H1 (cell line): ENCODE results near the gene PDE9A. TPM values are rescaled to one million over a fixed set of nuclear protein-coding genes. Genes with fewer than 3 reads are reported as not detected.
"Not testable (repeated sequence)": the region's sequence is repeated elsewhere in the genome, so short reads cannot be mapped to it uniquely, and the experiment has no call there.

Source experiments
- CTCF ChIA-PET: fragments of 300-600 bp; sonication (Branson Sonifier 250); formaldehyde crosslinking; loops from one replicate; lab custom pipeline; 2021; ENCODE audit not compliant: partially characterized antibody; lab: Charles Lee
- POLR2A ChIA-PET: fragments of 300-600 bp; sonication (Branson Sonifier 250); formaldehyde crosslinking; loops from one replicate; lab custom pipeline; 2021; ENCODE audit warnings: inconsistent platforms; ENCODE audit not compliant: partially characterized antibody; lab: Charles Lee
- DNase-seq, 2 experiments: peaks; one replicate each; pipeline versions ENCODE4 v3.0.0 to v3.0.0-alpha.2; 2010 to 2022; ENCODE audit warnings: low spot score in 2 of 2, low read depth in 1 of 2, mixed read lengths in 1 of 2
- FAIRE-seq: peaks from 2 replicates; lab custom pipeline; 2011; peaks lifted over from hg19 to GRCh38; lab: Jason Lieb, UNC
- H2AFZ ChIP-seq: 2 replicates; pipeline ENCODE4 v1.8.1; 2012; ENCODE audit warnings: low read length, inconsistent platforms
- H2AK5ac ChIP-seq: 2 replicates; pipeline ENCODE4 v1.6.1; 2013; ENCODE audit warnings: low read depth, low read length
- H2BK120ac ChIP-seq: replicated peaks from 2 replicates; pipeline ENCODE3; 2013; ENCODE audit warnings: low read depth, low read length, inconsistent platforms
- H2BK12ac ChIP-seq: 2 replicates; pipeline ENCODE4 v1.6.1; 2013; ENCODE audit warnings: low read depth, low read length
- H2BK15ac ChIP-seq: 2 replicates; pipeline ENCODE4 v1.6.1; 2013; ENCODE audit warnings: low read length
- H2BK20ac ChIP-seq: 2 replicates; pipeline ENCODE4 v1.6.1; 2013; ENCODE audit warnings: low read length
- H2BK5ac ChIP-seq: 2 replicates; pipeline ENCODE4 v1.6.1; 2013; ENCODE audit warnings: low read depth, low read length
- H3K14ac ChIP-seq: 2 replicates; pipeline ENCODE4 v1.6.1; 2013; ENCODE audit warnings: inconsistent platforms; ENCODE audit not compliant: insufficient read length
- H3K18ac ChIP-seq: 2 replicates; pipeline ENCODE4 v1.6.1; 2013; ENCODE audit warnings: low read length; ENCODE audit errors: extremely low read depth
- H3K23ac ChIP-seq: 2 replicates; pipeline ENCODE4 v1.6.1; 2013; ENCODE audit warnings: inconsistent platforms; ENCODE audit not compliant: insufficient read length
- H3K23me2 ChIP-seq: 2 replicates; pipeline ENCODE4 v1.6.1; 2013; ENCODE audit warnings: low read depth, low read length
- H3K27ac ChIP-seq: 2 replicates; pipeline ENCODE4 v1.6.1; 2011; ENCODE audit warnings: low read depth, low read length, inconsistent platforms
- H3K27me3 ChIP-seq, 4 experiments: replicated peaks in 1 of 4; 1 replicate in 1 of 4; 2 replicates in 3 of 4; pipeline versions ENCODE4 v1.6.1 to v1.8.1; 2011 to 2013; ENCODE audit warnings: low read length in 3 of 4, mild to moderate bottlenecking in 3 of 4, inconsistent platforms in 2 of 4, mixed read lengths in 2 of 4, moderate library complexity in 1 of 4; ENCODE audit not compliant: control insufficient read depth in 3 of 4, insufficient read depth in 3 of 4; ENCODE audit errors: extremely low read depth in 1 of 4
- H3K36me3 ChIP-seq, 4 experiments: 2 replicates each; pipeline versions ENCODE4 v1.6.1 to v1.8.1; 2011 to 2013; ENCODE audit warnings: mild to moderate bottlenecking in 4 of 4, low read length in 3 of 4, moderate library complexity in 2 of 4, control low read depth in 1 of 4, inconsistent platforms in 1 of 4; ENCODE audit not compliant: insufficient read depth in 4 of 4, control insufficient read depth in 2 of 4
- H3K4ac ChIP-seq: replicated peaks from 2 replicates; pipeline ENCODE3; 2013; ENCODE audit warnings: low read length, low read depth, mixed read lengths, inconsistent platforms; ENCODE audit not compliant: insufficient read length
- H3K4me1 ChIP-seq, 4 experiments: replicated peaks in 1 of 4; 1 replicate in 1 of 4; 2 replicates in 3 of 4; pipeline versions ENCODE4 v1.6.1 to v1.8.1; 2011 to 2013; ENCODE audit warnings: low read length in 3 of 4, inconsistent platforms in 2 of 4, mixed read lengths in 1 of 4; ENCODE audit not compliant: insufficient read depth in 4 of 4, control insufficient read depth in 3 of 4
- H3K4me2 ChIP-seq, 2 experiments: 2 replicates each; pipeline versions ENCODE4 v1.6.1 to v1.8.1; 2011 to 2013; ENCODE audit warnings: low read depth in 2 of 2, low read length in 2 of 2, control low read depth in 1 of 2, inconsistent platforms in 1 of 2, mild to moderate bottlenecking in 1 of 2; ENCODE audit not compliant: insufficient read depth in 1 of 2
- H3K4me3 ChIP-seq, 4 experiments: fragments of 200-600, 300-600 bp in 1 of 4; sonication (generic), shearing (Covaris generic), sonication (Bioruptor Twin) in 1 of 4; 2 replicates each; pipeline versions ENCODE4 v1.5.1 to v1.8.1; 2011 to 2016; ENCODE audit warnings: low read length in 4 of 4, low read depth in 3 of 4, control low read depth in 2 of 4, inconsistent platforms in 2 of 4, mild to moderate bottlenecking in 2 of 4, mixed read lengths in 1 of 4, moderate library complexity in 1 of 4; ENCODE audit not compliant: insufficient read depth in 2 of 4; ENCODE audit errors: extremely low read depth in 1 of 4
- H3K56ac ChIP-seq: replicated peaks from 2 replicates; pipeline ENCODE3; 2013; ENCODE audit warnings: low read depth, mild to moderate bottlenecking, mixed read lengths, low read length, inconsistent platforms; ENCODE audit not compliant: insufficient read length
- H3K79me1 ChIP-seq: 2 replicates; pipeline ENCODE4 v1.6.1; 2013; ENCODE audit warnings: low read depth, low read length, control low read depth
- H3K79me2 ChIP-seq, 2 experiments: 2 replicates each; pipeline versions ENCODE4 v1.6.1 to v1.8.1; 2012 to 2013; ENCODE audit warnings: low read length in 2 of 2, mild to moderate bottlenecking in 2 of 2, inconsistent platforms in 1 of 2; ENCODE audit not compliant: insufficient read depth in 2 of 2, control insufficient read depth in 1 of 2
- H3K9ac ChIP-seq, 4 experiments: replicated peaks in 1 of 4; 1 replicate in 1 of 4; 2 replicates in 3 of 4; pipeline versions ENCODE4 v1.6.1 to v1.8.1; 2011 to 2013; ENCODE audit warnings: low read depth in 3 of 4, low read length in 3 of 4, control low read depth in 2 of 4, mild to moderate bottlenecking in 2 of 4, moderate library complexity in 2 of 4, inconsistent platforms in 1 of 4; ENCODE audit errors: extremely low read depth in 1 of 4
- H3K9me3 ChIP-seq, 2 experiments: 2 replicates each; pipeline versions ENCODE4 v1.6.1 to v1.8.1; 2012 to 2013; ENCODE audit warnings: mild to moderate bottlenecking in 2 of 2, moderate library complexity in 2 of 2, control low read depth in 1 of 2, inconsistent platforms in 1 of 2, low read depth in 1 of 2, low read length in 1 of 2, mixed read lengths in 1 of 2; ENCODE audit not compliant: insufficient read depth in 2 of 2
- H4K20me1 ChIP-seq, 2 experiments: replicated peaks in 1 of 2; 2 replicates each; pipeline versions ENCODE3 to v1.8.1; 2011 to 2013; ENCODE audit warnings: inconsistent platforms in 2 of 2, low read length in 2 of 2, mild to moderate bottlenecking in 1 of 2; ENCODE audit not compliant: insufficient read depth in 2 of 2, control insufficient read depth in 1 of 2
- H4K5ac ChIP-seq: 2 replicates; pipeline ENCODE4 v1.6.1; 2013; ENCODE audit warnings: low read length, low read depth, mixed read lengths, inconsistent platforms; ENCODE audit not compliant: insufficient read length
- H4K8ac ChIP-seq: 2 replicates; pipeline ENCODE4 v1.8.0; 2013; ENCODE audit warnings: mild to moderate bottlenecking, moderate library complexity, low read length, inconsistent platforms; ENCODE audit not compliant: insufficient read depth; ENCODE audit errors: extremely low read depth
- H4K91ac ChIP-seq: replicated peaks from 2 replicates; pipeline ENCODE3; 2013; ENCODE audit warnings: low read length, mixed read lengths, inconsistent platforms; ENCODE audit not compliant: insufficient read length
- WGBS, 2 experiments: shearing (Covaris generic) in 1 of 2; methylation state at CpG; one replicate each; pipeline versions ENCODE4 v1.1.6 to v1.1.7; 2013 to 2015; ENCODE audit warnings: low lambda C conversion rate in 2 of 2, mixed read lengths in 2 of 2, inconsistent platforms in 1 of 2, low coverage in 1 of 2, missing lambda C conversion rate in 1 of 2; ENCODE audit not compliant: insufficient replicate concordance in 2 of 2, insufficient coverage in 1 of 2, insufficient read length in 1 of 2; ENCODE audit errors: extremely low coverage in 1 of 2, missing lambda C conversion rate in 1 of 2; 5-methylcytosine and 5-hydroxymethylcytosine counted together
- polyA plus RNA-seq, 7 experiments: library from polyadenylated mRNA; depleted of rRNA in 3 of 7; stranded (reverse) in 5 of 7; unstranded in 2 of 7; fragments of >200 nt in 5 of 7; fragments of 200-250 nt in 2 of 7; gene quantifications; 1 replicate in 5 of 7; 2 replicates in 1 of 7; 4 replicates in 1 of 7; pipeline versions ENCODE4 v1.2.1 to v1.2.3, GENCODE V29; 2011 to 2013; ENCODE audit warnings: missing spikeins in 2 of 7, mixed read lengths in 2 of 7
- total RNA-seq: library from RNA; stranded (reverse); fragmentation: NEBNext Ultra II Directional; extraction: Animal tissue kit (Norgen Biotek cat#: 25700); gene quantifications from 2 replicates; pipeline ENCODE4 v1.2.1, GENCODE V29; 2021

PDE9A gene
- total and polyA plus RNA-seq, 2 of the 8 experiments (the other 6 are each of a cell fraction or from before 2014, with no cell fraction given), result 39.2 to 45.9 TPM

DNA sequence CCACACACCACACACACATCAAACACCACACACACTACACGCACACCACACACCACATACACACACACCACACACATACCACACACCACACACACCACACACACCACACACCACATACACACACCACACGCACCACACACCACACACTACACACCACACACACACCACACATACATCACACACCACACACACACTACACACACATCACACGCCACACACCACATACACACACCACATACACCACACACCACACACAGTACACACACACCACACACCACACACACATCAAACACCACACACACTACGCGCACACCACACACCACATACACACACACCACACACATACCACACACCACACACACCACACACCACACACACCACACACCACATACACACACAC, 38.0 kb upstream of the PDE9A start:
- H3K9me3 ChIP-seq, H3K4me3 ChIP-seq, POLR2A ChIA-PET, H3K23ac ChIP-seq, FAIRE-seq, H4K20me1 ChIP-seq, H4K8ac ChIP-seq, H3K9ac ChIP-seq, H3K4me2 ChIP-seq, H2BK5ac ChIP-seq, H3K18ac ChIP-seq, H2BK120ac ChIP-seq, H3K4ac ChIP-seq, H3K14ac ChIP-seq, H3K79me2 ChIP-seq, H3K27me3 ChIP-seq, H2AFZ ChIP-seq, H3K36me3 ChIP-seq, H3K27ac ChIP-seq, H3K79me1 ChIP-seq, H4K5ac ChIP-seq, DNase-seq, H3K4me1 ChIP-seq: not testable (repeated sequence)
- CTCF ChIA-PET, result interaction anchor here (1.0 kb wide), 1 partner anchor 38 kb away, joined by 3 read pairs; no protein-coding TSS in a partner anchor
- peak overlapping the region; percentile 96 for H2AK5ac ChIP-seq
- H2BK15ac ChIP-seq, result peak overlapping the region; percentile 99; the same call in 1 of the 2 replicates
- peaks cover 11% of the 10 kb centered on the region; the same call in 1 of the 2 replicates for H3K23me2 ChIP-seq
- peak overlapping the region; percentile 82 for H2BK20ac ChIP-seq
- 60% methylated on average over 5 of the region's 5 CpGs; no CpG with 5 or more reads in 1 of the 2 experiments for WGBS, 2 experiments
- peak overlapping the region; percentile 93 for H4K91ac ChIP-seq
- H2BK12ac ChIP-seq, result peak overlapping the region; percentile 99; the same call in 1 of the 2 replicates
- peak overlapping the region; percentile 95 for H3K56ac ChIP-seq
